ENCODE data around the gene MAGEA8. TPM values are rescaled to one million over a fixed set of nuclear protein-coding genes. Genes with fewer than 3 reads are reported as not detected.
A peak's percentile ranks its signal among the peaks of the same experiment; 100 is the strongest.
"Not testable (repeated sequence)": the region's sequence is repeated elsewhere in the genome, so short reads cannot be mapped to it uniquely, and the experiment has no call there.

MAGEA8 gene
- total RNA-seq, 1 experiment from 2014 or later = not detected

DNA sequence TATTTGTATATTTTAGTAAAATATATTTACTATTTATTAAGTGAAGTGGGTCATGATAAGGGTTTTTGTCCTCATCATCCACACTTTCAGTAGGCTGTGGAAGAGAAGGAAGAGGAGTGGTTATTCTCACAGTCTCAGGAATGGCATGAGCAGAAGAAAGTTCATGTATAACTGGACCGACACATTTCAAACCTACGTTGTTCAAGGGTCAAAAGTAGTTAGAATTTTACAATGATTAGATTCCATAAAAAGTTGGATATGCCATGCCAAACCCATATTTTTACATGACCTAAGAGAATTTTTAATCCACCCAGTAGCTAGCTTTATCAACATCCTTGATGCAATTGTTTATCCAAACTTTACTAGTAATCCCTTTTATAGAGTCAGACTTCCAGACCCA lies 15.6 kb upstream of the MAGEA8 start:
- Histone ChIP-seq H3K36me3 (no peaks in the 10 kb centered on the region), H3K4me1 (replicated peaks) (no peaks in the 10 kb centered on the region), H3K27me3 (replicated peaks) (no peaks in the 10 kb centered on the region), H3K9me3 (replicated peaks) (no peaks in the 10 kb centered on the region), H3K27ac (no peak overlapping the region), H3K4me3 (no peak overlapping the region)
- no peak for DNase-seq (ENCODE audit: low read depth in 1 of 2, low spot score in 2 of 2)

GRCh38 chrX:149867488-149867887 lies 13.5 kb upstream of the MAGEA8 start:
- no peaks in the 10 kb centered on the region for H3K27me3 ChIP-seq (replicated peaks)
- no peaks in the 10 kb centered on the region for H3K9me3 ChIP-seq (replicated peaks)
- no peak for DNase-seq (ENCODE audit: low read depth in 1 of 2, low spot score in 2 of 2)
- H3K4me1 ChIP-seq (replicated peaks) = peaks cover 6% of the 10 kb centered on the region; the same call in 1 of the 2 replicates
- no peak overlapping the region for H3K4me3 ChIP-seq
- no peak overlapping the region for H3K27ac ChIP-seq
- no peaks in the 10 kb centered on the region for H3K36me3 ChIP-seq

DNA sequence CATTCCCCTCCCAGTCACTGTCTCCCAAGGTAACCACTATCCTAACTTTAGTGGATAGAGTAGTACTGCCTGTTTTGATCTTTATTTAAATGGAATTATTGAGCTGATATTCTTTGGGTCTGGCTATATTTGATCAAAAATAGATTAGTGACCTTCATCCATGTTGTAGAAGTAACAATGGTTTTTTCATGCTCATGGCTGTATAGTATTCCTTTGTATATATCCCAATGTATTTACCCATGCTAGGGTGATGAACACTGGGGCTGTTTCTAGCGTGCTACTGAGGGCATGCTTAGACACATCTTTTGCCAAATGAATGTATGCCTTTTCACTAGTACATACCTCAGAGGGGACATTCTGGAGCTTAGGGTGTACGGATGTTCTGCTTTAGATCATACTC lies 10.1 kb upstream of the MAGEA8 start:
- Histone ChIP-seq H3K27ac (no peak overlapping the region), H3K4me3 (no peak overlapping the region), H3K27me3 (replicated peaks) (no peaks in the 10 kb centered on the region), H3K4me1 (replicated peaks) (peaks cover 6% of the 10 kb centered on the region; the same call in 1 of the 2 replicates), H3K36me3 (no peaks in the 10 kb centered on the region), H3K9me3 (replicated peaks) (no peaks in the 10 kb centered on the region)
- no peak for DNase-seq (ENCODE audit: low read depth in 1 of 2, low spot score in 2 of 2)

DNA sequence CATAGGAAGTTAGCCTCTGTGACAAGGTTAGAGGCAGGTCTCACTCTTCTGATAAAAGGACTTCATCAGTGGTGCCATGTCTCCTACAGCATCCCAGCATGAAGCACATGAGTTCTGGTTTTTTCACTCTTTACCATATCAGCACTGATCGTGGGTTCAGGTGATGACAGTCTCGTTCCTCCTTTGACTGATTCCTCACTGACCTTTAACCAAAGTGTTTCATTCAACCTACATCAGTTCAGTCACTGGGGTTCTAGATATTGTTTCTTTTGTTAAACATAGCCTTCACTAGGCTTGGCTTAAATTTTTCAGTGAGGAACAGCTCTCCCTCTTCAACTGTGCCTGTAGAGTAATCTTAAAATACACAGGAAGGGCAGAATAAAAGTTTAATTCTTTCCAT lies 9.6 kb upstream of the MAGEA8 start:
- DNase-seq (ENCODE audit: low read depth in 1 of 2, low spot score in 2 of 2) = no peak
- H3K4me3 ChIP-seq = no peak overlapping the region
- no peak overlapping the region for H3K27ac ChIP-seq
- no peaks in the 10 kb centered on the region for H3K36me3 ChIP-seq
- no peaks in the 10 kb centered on the region for H3K9me3 ChIP-seq (replicated peaks)
- H3K27me3 ChIP-seq (replicated peaks) = no peaks in the 10 kb centered on the region
- H3K4me1 ChIP-seq (replicated peaks) = peaks cover 6% of the 10 kb centered on the region; the same call in 1 of the 2 replicates

GRCh38 chrX:149871940-149872339 lies 9.0 kb upstream of the MAGEA8 start:
- Histone ChIP-seq H3K4me1 (replicated peaks) (peaks cover 6% of the 10 kb centered on the region; the same call in 1 of the 2 replicates), H3K27ac (no peak overlapping the region), H3K36me3 (no peaks in the 10 kb centered on the region), H3K27me3 (replicated peaks) (no peaks in the 10 kb centered on the region), H3K4me3 (no peak overlapping the region), H3K9me3 (replicated peaks) (no peaks in the 10 kb centered on the region)
- peak in 1 of 2 experiments; percentile 25 for DNase-seq (ENCODE audit: low read depth in 1 of 2, low spot score in 2 of 2)

- H3K4me3 ChIP-seq = no peak overlapping the region
Observed at GRCh38 chrX:149877157-149877556, 3.8 kb upstream of the MAGEA8 start.

GRCh38 chrX:149877636-149878035 lies 3.3 kb upstream of the MAGEA8 start:
- no peaks in the 10 kb centered on the region for H3K36me3 ChIP-seq
- no peak overlapping the region for H3K4me3 ChIP-seq
- no peaks in the 10 kb centered on the region for H3K9me3 ChIP-seq (replicated peaks)
- no peaks in the 10 kb centered on the region for H3K27me3 ChIP-seq (replicated peaks)
- DNase-seq (ENCODE audit: low read depth in 1 of 2, low spot score in 2 of 2) = peak in 1 of 2 experiments; percentile 16
- H3K4me1 ChIP-seq (replicated peaks) = peaks cover 4% of the 10 kb centered on the region; the same call in 1 of the 2 replicates
- no peak overlapping the region for H3K27ac ChIP-seq

More at GRCh38 chrX:149877157-149877556, 3.8 kb upstream of the MAGEA8 start:
- Histone ChIP-seq H3K27ac (no peak overlapping the region), H3K36me3 (no peaks in the 10 kb centered on the region), H3K27me3 (replicated peaks) (no peaks in the 10 kb centered on the region), H3K4me1 (replicated peaks) (peaks cover 4% of the 10 kb centered on the region; the same call in 1 of the 2 replicates), H3K9me3 (replicated peaks) (no peaks in the 10 kb centered on the region)
- DNase-seq (ENCODE audit: low read depth in 1 of 2, low spot score in 2 of 2) = no peak

GRCh38 chrX:149890828-149891227 lies 9.8 kb downstream of the MAGEA8 start:
- H3K27ac ChIP-seq; H3K9me3 ChIP-seq (replicated peaks); H3K4me1 ChIP-seq (replicated peaks); DNase-seq (ENCODE audit: low read depth in 1 of 2, low spot score in 2 of 2); H3K4me3 ChIP-seq; H3K27me3 ChIP-seq (replicated peaks); H3K36me3 ChIP-seq: not testable (repeated sequence)

DNA sequence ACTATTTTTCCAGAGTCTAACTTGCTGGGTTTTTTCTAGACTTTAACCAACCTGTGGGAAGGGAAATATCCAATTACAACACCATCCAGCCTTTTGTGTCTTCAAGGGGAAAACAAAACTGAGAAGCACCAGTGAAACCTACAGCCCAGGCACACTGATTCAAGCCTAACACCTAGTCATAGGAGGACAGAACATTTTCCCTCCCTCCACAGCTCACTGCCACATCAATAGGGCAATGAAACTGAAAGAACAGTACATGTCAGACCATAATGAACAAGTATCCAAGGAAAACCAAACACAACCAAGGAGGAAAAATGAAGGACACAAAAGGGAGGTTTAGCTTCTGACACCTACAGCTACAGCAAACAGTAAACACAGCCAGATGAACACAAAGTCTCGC lies 17.6 kb downstream of the MAGEA8 start:
- Histone ChIP-seq H3K9me3 (replicated peaks) (no peaks in the 10 kb centered on the region), H3K4me1 (replicated peaks) (no peaks in the 10 kb centered on the region), H3K27ac (no peak overlapping the region), H3K4me3 (no peak overlapping the region), H3K27me3 (replicated peaks) (no peaks in the 10 kb centered on the region), H3K36me3 (no peaks in the 10 kb centered on the region)
- no peak for DNase-seq (ENCODE audit: low read depth in 1 of 2, low spot score in 2 of 2)

DNA sequence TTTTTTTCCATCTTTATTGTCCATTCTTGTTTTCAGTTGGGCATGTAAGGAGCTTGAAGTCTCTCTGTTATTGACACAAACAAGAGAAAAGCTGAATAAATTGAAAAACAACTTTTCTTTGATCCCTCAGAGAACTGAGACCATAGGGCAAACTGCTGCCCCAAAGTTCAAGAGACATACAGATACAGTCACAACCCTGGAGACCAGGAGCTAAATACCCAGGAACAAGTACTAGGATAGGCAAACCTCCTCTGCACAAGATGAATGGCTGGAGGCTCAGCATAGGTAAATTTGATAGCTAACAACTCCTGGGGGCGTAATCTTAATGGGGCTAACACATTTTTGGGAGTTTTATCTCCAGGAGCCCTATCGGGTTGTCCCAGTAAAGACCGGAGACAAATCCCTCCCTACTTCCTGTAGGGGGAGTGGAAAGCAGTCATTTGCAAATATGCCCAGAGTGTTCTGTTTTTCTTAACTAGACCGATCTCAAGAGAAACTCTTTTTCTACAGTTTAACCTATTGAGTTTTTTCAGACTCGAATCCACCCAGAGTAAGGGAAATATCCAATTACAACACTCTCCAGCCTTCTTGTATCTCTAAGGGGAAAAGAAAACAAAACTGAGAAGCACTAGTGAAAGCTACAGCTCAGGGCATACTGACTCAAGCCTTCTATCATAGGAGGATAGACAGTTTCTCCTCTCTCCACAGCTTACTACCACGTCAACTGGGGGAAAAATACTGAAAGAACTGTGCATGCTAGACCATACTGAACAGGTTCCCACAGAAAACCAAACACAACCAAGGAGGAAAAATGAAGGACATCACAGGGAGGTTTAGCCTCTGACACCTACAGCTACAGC lies 23.1 kb downstream of the MAGEA8 start:
- Histone ChIP-seq H3K27ac (no peak overlapping the region), H3K27me3 (replicated peaks) (no peaks in the 10 kb centered on the region), H3K4me1 (replicated peaks) (no peaks in the 10 kb centered on the region), H3K9me3 (replicated peaks) (no peaks in the 10 kb centered on the region), H3K36me3 (no peaks in the 10 kb centered on the region), H3K4me3 (peak overlapping the region; percentile 21)
- DNase-seq (ENCODE audit: low read depth in 1 of 2, low spot score in 2 of 2) = peak in 1 of 2 experiments; percentile 25

- Histone ChIP-seq H3K9me3 (replicated peaks) (no peaks in the 10 kb centered on the region), H3K27ac (no peak overlapping the region), H3K4me1 (replicated peaks) (no peaks in the 10 kb centered on the region), H3K4me3 (no peak overlapping the region), H3K36me3 (no peaks in the 10 kb centered on the region), H3K27me3 (replicated peaks) (no peaks in the 10 kb centered on the region)
- DNase-seq (ENCODE audit: low read depth in 1 of 2, low spot score in 2 of 2) = no peak
Observed at GRCh38 chrX:149908308-149908707, 27.3 kb downstream of the MAGEA8 start.

- no peaks in the 10 kb centered on the region for H3K36me3 ChIP-seq
- H3K27me3 ChIP-seq (replicated peaks) = no peaks in the 10 kb centered on the region
- no peaks in the 10 kb centered on the region for H3K9me3 ChIP-seq (replicated peaks)
- H3K4me1 ChIP-seq (replicated peaks) = no peaks in the 10 kb centered on the region
- DNase-seq (ENCODE audit: low read depth in 1 of 2, low spot score in 2 of 2) = no peak
- no peak overlapping the region for H3K4me3 ChIP-seq
- H3K27ac ChIP-seq = no peak overlapping the region
Observed at GRCh38 chrX:149908727-149909126, 27.7 kb downstream of the MAGEA8 start.

DNA sequence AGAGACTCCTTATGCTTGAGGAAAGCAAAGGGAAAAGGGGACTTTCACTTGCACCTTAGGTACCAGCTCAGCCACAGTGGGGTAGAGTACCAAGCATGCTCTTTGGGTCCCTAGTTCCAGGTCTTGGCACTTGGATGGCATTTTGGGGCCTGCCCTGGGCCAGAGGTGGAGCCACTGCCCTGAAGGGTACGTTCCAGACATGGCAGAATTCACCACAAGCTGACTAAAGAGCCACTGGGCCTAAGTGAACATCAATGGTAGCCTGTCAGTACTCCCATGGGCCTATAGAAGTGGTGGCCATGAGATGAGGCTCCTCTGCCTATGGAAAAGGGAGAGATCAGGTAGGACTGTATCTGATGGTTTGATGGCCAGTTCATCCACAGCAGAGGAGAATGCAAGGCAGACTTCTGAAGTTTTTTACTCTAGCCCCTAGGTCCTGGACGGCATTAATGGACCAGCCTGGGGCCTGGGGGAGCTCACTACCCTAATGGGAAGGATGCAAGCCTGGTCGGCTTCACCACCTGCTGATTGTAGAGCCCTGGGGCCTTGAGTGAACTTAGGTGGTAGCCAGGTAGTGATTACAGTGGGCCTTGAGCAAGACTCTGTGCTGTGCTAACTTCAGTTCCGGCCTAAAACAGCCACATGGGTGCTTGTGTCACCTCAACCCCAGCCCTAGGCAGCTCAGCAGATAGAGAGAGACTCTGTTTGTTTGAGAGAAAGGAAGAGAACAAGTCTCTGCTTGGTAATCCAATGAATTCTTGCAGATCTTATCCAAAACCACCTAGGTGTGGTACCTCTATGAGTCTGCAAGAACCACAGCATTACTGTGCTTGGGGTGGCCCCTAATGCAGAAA lies 28.6 kb downstream of the MAGEA8 start:
- H3K4me3 ChIP-seq = no peak overlapping the region
- no peak overlapping the region for H3K27ac ChIP-seq
- H3K4me1 ChIP-seq (replicated peaks) = no peaks in the 10 kb centered on the region
- H3K9me3 ChIP-seq (replicated peaks) = no peaks in the 10 kb centered on the region
- DNase-seq (ENCODE audit: low read depth in 1 of 2, low spot score in 2 of 2) = no peak
- H3K36me3 ChIP-seq = no peaks in the 10 kb centered on the region
- H3K27me3 ChIP-seq (replicated peaks) = no peaks in the 10 kb centered on the region

DNA sequence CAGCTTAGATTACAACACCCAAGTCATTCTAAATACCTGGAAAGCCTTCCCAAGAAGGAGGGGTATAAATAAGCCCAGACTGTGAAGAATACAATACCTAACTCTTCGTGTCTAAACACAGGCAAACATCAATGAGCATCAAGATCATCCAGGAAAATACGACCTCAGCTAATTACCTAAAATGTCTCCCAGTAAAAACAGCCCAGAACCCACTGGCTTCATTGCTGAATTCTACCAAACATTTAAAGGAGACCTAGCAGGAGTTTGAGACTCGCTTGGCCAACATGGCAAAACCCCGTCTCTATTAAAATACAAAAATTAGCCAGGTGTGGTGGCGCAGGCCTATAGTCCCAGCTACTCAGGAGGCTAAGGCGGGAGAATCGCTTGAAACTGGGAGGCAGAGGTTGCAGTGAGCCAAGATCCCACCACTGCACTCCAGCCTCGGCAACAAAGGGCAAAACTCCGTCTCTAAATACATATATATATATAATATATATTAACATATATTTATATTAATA lies 29.3 kb downstream of the MAGEA8 start:
- Histone ChIP-seq H3K27ac (no peak overlapping the region), H3K27me3 (replicated peaks) (no peaks in the 10 kb centered on the region), H3K4me1 (replicated peaks) (no peaks in the 10 kb centered on the region), H3K9me3 (replicated peaks) (no peaks in the 10 kb centered on the region), H3K36me3 (no peaks in the 10 kb centered on the region), H3K4me3 (no peak overlapping the region)
- DNase-seq (ENCODE audit: low read depth in 1 of 2, low spot score in 2 of 2) = no peak
